ENCODE results near the gene ZNF654. TPM values are rescaled to one million over a fixed set of nuclear protein-coding genes. Genes with fewer than 3 reads are reported as not detected.
"Not testable (repeated sequence)": the region's sequence is repeated elsewhere in the genome, so short reads cannot be mapped to it uniquely, and the experiment has no call there.

ZNF654 gene
- total RNA-seq, 1 donor from 2014 or later = 29.0 TPM

DNA sequence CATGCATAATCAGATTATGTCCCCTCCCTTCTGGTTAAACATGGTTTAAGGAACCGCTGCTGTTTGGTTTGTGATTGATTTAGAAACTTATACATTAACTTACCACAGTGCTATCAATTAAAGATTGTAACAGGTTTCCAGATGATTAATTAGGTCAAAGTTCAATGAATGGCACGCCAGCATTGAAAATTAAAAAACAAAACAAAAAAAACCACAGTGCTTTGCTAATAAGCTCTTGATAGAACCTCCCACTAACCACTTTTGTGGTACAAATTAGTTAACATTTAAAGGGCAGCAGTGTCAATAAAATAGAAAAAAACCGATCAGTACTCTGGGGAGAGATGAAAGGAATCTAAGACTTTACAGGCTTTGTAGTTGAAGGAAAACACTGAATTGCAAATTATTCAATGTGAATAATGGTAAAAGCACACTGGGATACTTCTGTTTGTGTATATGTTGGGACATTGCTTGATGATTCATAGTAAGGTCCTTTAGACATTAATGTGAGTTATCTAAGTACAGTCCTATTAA is 83.1 kb downstream of the ZNF654 start:
- DNase-seq = no peak

DNA sequence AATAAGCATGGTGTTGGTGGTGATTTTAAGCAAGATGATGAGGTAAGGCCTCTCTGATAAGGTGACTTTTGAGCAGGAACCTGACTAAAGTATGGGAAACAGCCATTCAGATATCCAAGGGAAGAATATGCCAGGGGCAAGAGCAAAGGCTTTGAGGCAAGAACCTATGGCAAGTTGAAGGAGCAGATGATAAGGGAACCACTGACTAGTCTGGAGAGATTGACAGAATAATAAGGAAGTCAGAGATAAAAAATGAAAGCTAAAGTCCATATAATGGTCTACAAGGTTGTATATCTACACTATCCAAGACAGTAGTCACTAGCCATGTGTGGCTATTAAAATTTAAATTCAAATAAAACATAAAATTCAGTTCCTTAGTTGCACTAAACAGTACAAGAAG is 88.2 kb downstream of the ZNF654 start:
- no peak for DNase-seq

GRCh38 chr3:88148651-88149050 is 89.6 kb downstream of the ZNF654 start:
- DNase-seq = no peak

- no peak for DNase-seq
Observed at GRCh38 chr3:88149101-88149508, 90.0 kb downstream of the ZNF654 start.

- peak; percentile 96 for DNase-seq
Observed at GRCh38 chr3:88149509-88150362, 90.7 kb downstream of the ZNF654 start, which contains the start of gene C3orf38. Gene C3orf38, plus strand, starts transcription at chr3:88149959. Its CDS starts 94 bp downstream, at chr3:88150053.

GRCh38 chr3:88150371-88150770 is 91.3 kb downstream of the ZNF654 start:
- DNase-seq = no peak

DNA sequence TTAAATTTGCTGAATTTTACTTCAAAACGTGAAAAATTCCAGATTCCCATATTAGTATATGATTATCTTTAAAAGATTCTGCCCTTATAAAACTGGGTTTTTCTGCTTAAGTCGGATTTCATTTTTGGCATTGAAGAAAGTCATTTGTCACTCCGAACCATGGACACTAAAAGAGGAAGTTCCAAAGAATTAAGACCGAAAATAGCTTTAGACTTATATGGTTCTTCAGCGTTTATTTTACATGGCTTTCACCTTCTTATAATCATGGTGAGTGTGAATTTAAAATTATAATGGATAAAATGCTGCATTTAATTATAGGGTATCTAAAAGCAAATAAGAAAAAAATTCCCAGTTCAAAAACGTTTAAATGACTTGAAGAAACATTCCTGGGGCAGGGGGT is 91.8 kb downstream of the ZNF654 start:
- peak; percentile 15 for DNase-seq

GRCh38 chr3:88151358-88151757 is 92.3 kb downstream of the ZNF654 start:
- DNase-seq = peak; percentile 7

DNA sequence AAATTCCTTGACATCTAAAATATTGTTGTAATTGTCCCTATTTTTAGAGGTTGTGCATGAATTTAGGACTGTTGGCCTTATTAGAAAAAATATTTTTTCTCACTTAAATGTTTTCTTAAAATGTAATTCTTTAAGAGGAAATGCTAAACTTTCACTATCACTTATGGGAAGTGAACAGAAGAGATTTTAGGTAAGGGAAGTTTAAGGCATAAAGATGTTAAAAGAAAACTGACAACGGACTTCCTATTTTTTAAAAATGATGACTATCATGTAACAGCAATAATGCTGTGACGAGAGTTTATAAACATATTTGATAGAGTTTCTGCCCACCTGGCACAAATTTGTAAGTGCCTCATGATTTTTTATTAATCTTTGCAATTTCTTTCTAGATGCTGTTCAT is 93.8 kb downstream of the ZNF654 start:
- no peak for DNase-seq

GRCh38 chr3:88166419-88166971 is 107.4 kb downstream of the ZNF654 start:
- no peak for DNase-seq

DNA sequence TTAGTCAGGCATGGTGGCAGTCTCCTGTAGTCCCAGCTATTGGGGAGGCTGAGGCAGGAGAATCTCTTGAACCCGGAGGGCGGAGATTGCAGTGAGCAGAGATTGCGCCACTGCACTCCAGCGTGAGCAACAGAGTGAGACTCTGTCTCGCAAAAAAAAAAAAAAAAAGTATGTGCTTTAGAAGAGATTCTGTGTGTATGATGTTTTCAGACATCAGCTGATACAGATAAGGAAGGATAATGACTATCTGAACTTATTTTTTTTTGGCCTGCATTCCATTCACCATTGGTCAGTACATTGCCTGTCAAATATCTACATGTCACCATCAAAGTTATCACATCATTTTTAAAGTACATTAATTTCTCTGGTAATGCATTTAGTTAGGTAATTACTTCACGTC is 108.1 kb downstream of the ZNF654 start:
- no peak for DNase-seq

GRCh38 chr3:88167704-88168103 is 108.6 kb downstream of the ZNF654 start:
- DNase-seq = no peak

DNA sequence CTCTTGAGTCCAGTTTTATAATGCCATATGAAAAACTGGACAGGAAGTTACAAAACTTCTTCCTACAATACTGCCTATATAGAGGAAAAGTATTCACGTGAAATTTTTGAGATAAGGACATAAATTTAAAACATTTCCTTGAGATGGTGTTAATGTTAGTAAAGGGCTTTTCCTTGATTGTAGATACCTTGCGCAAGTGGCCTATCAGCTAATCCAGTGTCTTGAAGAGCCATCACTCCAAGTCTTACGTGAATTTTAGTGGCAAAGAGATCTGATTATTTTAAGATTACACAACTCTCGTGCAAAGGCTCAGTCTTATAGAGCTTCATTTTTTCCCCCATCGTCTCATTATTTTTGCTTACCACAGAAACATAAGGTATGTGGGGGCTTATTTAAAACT is 109.1 kb downstream of the ZNF654 start:
- DNase-seq = no peak

DNA sequence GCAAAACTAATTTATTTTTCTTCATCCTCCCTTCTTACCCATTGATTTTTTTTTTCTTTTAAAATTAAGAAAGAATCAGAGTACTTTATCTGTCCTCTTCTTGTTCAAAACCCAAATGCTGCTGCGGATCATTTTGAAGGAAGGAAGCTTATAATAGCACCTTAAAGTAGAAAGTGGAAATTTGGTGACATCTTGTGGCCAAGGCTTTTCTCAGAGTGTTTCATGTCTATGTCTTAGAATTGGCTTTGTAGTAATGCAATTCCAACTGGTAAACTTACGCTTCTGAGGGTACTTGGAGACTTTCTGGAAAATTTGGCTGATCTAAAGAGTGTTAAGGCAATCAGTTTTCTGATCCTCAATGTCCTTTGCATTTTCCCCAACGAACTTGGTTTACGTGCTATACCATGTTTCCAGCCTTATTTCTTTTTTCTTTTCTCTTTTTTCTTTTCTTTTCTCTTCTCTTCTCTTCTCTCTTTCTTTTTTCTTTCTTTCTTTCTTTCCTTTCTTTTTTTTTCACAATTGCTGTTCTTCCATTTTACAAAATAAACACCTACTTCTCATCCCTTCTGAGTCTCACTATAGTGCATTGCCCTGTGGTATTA is 121.4 kb downstream of the ZNF654 start:
- peak; percentile 55 for DNase-seq

DNA sequence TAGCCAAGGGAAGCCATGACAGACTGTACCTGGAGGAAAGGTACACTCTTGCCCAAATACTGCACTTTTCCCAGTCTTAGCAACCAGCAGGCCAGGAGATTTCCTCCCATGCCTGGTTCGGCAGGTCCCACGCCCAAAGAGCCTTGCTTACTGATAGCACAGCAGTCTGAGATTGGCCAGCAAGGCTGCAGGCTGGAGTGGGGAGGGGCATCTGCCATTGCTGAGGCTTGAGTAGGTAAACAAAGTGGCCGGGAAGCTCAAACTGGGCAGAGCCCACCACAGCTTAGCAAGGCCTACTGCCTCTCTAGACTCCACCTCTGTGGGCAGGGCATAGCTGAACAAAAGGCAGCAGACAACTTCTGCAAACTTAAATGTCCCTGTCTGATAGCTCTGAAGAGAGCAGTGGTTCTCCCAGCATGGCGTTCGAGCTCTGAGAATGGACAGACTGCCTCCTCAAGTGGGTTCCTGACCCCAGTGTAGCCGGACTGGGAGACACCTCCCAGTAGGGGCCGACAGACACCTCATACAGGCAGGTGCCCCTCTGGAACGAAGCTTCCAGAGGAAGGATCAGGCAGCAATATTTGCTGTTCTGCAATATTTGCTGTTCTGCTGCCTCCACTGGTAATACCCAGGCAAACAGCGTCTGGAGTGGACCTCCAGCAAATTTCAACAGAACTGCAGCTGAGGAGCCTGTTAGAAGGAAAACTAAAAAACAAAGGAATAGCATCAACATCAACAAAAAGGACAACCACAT is 123.3 kb downstream of the ZNF654 start:
- not testable (repeated sequence) for DNase-seq

- no peak for DNase-seq
Observed at GRCh38 chr3:88188436-88188835, 129.4 kb downstream of the ZNF654 start.

DNA sequence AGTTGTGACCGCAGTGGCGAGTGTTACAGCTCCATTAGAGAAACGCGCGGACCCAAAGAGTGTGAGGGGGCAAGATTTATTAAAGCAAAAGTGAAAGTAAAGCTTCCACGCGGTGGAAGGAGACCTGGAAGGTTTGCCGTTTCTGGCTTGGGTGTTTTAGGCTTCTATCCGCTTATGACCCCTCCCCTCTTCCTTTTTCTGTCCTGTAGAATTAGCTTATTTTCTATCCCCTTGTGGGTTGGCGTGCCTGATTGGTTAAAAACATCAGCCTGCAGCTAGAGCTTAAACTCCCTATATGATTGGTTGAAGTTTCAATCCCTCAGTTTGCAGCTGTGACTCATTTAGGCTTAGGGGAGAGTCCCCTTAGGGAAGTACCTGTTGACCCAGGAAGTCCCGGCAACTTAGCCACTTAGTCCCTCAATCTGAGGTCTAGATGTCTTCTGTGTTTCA is 130.3 kb downstream of the ZNF654 start:
- DNase-seq = no peak

GRCh38 chr3:88191872-88192409 is 132.9 kb downstream of the ZNF654 start:
- DNase-seq = no peak

- no peak for DNase-seq
Observed at GRCh38 chr3:88192631-88193030, 133.6 kb downstream of the ZNF654 start.

All from tongue (tissue), 2 donors.